Mesenchymal stem cell (in vitro differentiated cells and primary cell): ENCODE data around the gene SLC15A1.

Experiments used
- DNase-seq: peaks from one replicate; pipeline ENCODE4 v3.0.0-alpha.2; 2013
- H2AFZ ChIP-seq: one replicate; pipeline ENCODE4 v1.6.1; 2013; ENCODE audit warnings: low read depth, mild to moderate bottlenecking, control low read depth, inconsistent platforms, low read length, moderate library complexity
- H2AK5ac ChIP-seq: 2 replicates; pipeline ENCODE4 v1.6.1; 2013; ENCODE audit warnings: low read length, moderate library complexity, mild to moderate bottlenecking, inconsistent platforms; ENCODE audit not compliant: severe bottlenecking
- H2BK120ac ChIP-seq: one replicate; pipeline ENCODE4 v1.6.1; 2013; ENCODE audit warnings: low read depth, mild to moderate bottlenecking, inconsistent platforms, low read length, moderate library complexity
- H2BK12ac ChIP-seq, 2 experiments: one replicate each; pipeline ENCODE4 v1.6.1; 2013; ENCODE audit warnings: inconsistent platforms in 2 of 2, low read length in 2 of 2, mild to moderate bottlenecking in 2 of 2, moderate library complexity in 2 of 2, control low read depth in 1 of 2
- H2BK15ac ChIP-seq: one replicate; pipeline ENCODE4 v1.6.1; 2013; ENCODE audit warnings: mild to moderate bottlenecking, low read depth, inconsistent platforms; ENCODE audit not compliant: poor library complexity, severe bottlenecking
- H2BK5ac ChIP-seq: 2 replicates; pipeline ENCODE4 v1.6.1; 2013; ENCODE audit warnings: low read depth, mild to moderate bottlenecking, low read length, control low read depth, inconsistent platforms; ENCODE audit not compliant: poor library complexity, severe bottlenecking
- H3K14ac ChIP-seq, 2 experiments: one replicate each; pipeline ENCODE4 v1.6.1; 2013; ENCODE audit warnings: inconsistent platforms in 2 of 2, low read length in 2 of 2, control low read depth in 1 of 2, mild to moderate bottlenecking in 1 of 2, moderate library complexity in 1 of 2
- H3K18ac ChIP-seq, 2 experiments: one replicate each; pipeline ENCODE4 v1.6.1; 2013; ENCODE audit warnings: inconsistent platforms in 2 of 2, low read length in 2 of 2, control low read depth in 1 of 2, low read depth in 1 of 2, mild to moderate bottlenecking in 1 of 2
- H3K23ac ChIP-seq, 2 experiments: one replicate each; pipeline ENCODE4 v1.6.1; 2013; ENCODE audit warnings: inconsistent platforms in 2 of 2, low read length in 2 of 2, mild to moderate bottlenecking in 2 of 2, moderate library complexity in 2 of 2, control low read depth in 1 of 2
- H3K27ac ChIP-seq: 2 replicates; pipeline ENCODE4 v1.5.1; 2013; ENCODE audit warnings: mild to moderate bottlenecking, moderate library complexity, low read length, control low read depth, inconsistent platforms; ENCODE audit not compliant: poor library complexity, severe bottlenecking
- H3K27me3 ChIP-seq, 2 experiments: 2 replicates each; pipeline versions ENCODE4 v1.6.1 to v1.7.0; 2013; ENCODE audit warnings: low read length in 2 of 2, mild to moderate bottlenecking in 2 of 2, moderate library complexity in 2 of 2, control low read depth in 1 of 2, inconsistent platforms in 1 of 2; ENCODE audit not compliant: control insufficient read depth in 1 of 2, insufficient read depth in 1 of 2
- H3K36me3 ChIP-seq, 2 experiments: 2 replicates each; pipeline versions ENCODE4 v1.6.1 to v1.7.0; 2013; ENCODE audit warnings: low read length in 2 of 2, control low read depth in 1 of 2, inconsistent platforms in 1 of 2, low read depth in 1 of 2, mild to moderate bottlenecking in 1 of 2; ENCODE audit not compliant: insufficient read depth in 2 of 2, control insufficient read depth in 1 of 2
- H3K4ac ChIP-seq, 2 experiments: one replicate each; pipeline ENCODE4 v1.6.1; 2013; ENCODE audit warnings: inconsistent platforms in 2 of 2, low read length in 2 of 2, mild to moderate bottlenecking in 2 of 2, moderate library complexity in 2 of 2, control low read depth in 1 of 2, low read depth in 1 of 2
- H3K4me1 ChIP-seq: 2 replicates; pipeline ENCODE4 v1.6.1; 2013; ENCODE audit warnings: low read depth, low read length, control low read depth; ENCODE audit not compliant: control insufficient read depth, insufficient read depth
- H3K4me2 ChIP-seq: 2 replicates; pipeline ENCODE4 v1.6.1; 2013; ENCODE audit warnings: low read length, mild to moderate bottlenecking, inconsistent platforms; ENCODE audit not compliant: poor library complexity, severe bottlenecking
- H3K4me3 ChIP-seq, 2 experiments: 2 replicates each; pipeline versions ENCODE4 v1.5.1 to v1.7.0; 2013; ENCODE audit warnings: low read length in 2 of 2, mild to moderate bottlenecking in 2 of 2, control low read depth in 1 of 2, low read depth in 1 of 2; ENCODE audit not compliant: insufficient read depth in 1 of 2
- H3K79me1 ChIP-seq: replicated peaks from 2 replicates; pipeline ENCODE4 v1.6.1; 2013; ENCODE audit warnings: mild to moderate bottlenecking, control low read depth, low read length, inconsistent platforms; ENCODE audit not compliant: poor library complexity, severe bottlenecking
- H3K9ac ChIP-seq: 2 replicates; pipeline ENCODE4 v1.7.0; 2013; ENCODE audit warnings: mild to moderate bottlenecking, low read length, moderate library complexity
- H3K9me3 ChIP-seq: 2 replicates; pipeline ENCODE4 v1.7.0; 2013; ENCODE audit warnings: mild to moderate bottlenecking, low read length; ENCODE audit not compliant: control insufficient read depth
- H4K8ac ChIP-seq: one replicate; pipeline ENCODE4 v1.6.1; 2013; ENCODE audit warnings: inconsistent platforms, mild to moderate bottlenecking, low read length, moderate library complexity
- H4K91ac ChIP-seq: one replicate; pipeline ENCODE4 v1.6.1; 2013; ENCODE audit warnings: mild to moderate bottlenecking, low read length, inconsistent platforms
- WGBS: methylation state at CpG from one replicate; pipeline ENCODE4 v1.1.7; 2013; ENCODE audit warnings: mixed read lengths; 5-methylcytosine and 5-hydroxymethylcytosine counted together

The SLC15A1 gene

DNA sequence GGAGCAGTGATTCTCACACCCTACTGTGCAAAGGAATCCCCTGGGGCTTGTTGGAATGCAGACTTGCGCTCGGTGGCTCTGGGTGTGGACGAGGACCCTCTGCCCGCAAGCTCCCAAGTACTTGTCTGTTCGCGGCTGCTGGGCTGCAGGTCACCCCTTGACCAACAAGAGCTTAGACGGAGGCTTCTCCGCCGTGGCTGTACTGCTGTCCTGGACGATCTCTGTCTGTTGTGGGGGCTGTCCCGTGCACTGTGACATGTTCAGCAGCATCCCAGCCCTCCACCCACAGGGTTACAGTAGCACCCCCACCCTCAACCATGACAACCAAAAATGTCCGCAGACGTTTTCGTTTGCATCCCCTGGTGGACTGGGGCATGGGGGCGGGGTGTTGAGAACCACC is 22.9 kb upstream of the SLC15A1 start:
- Histone ChIP-seq H3K4ac (no peak overlapping the region), H2AFZ (no peak overlapping the region), H2BK12ac (no peak overlapping the region), H3K4me3 (no peak overlapping the region), H3K23ac (no peak overlapping the region), H3K9ac (no peak overlapping the region), H4K8ac (no peak overlapping the region), H4K91ac (no peak overlapping the region), H3K36me3 (peaks cover 0 to 3% of the 10 kb centered on the region in 2 experiments), H3K14ac (no peak overlapping the region), H3K27me3 (peaks cover 0 to 20% of the 10 kb centered on the region in 2 experiments), H2BK5ac (no peak overlapping the region), H3K9me3 (no peaks in the 10 kb centered on the region), H2BK15ac (no peak overlapping the region), H3K18ac (no peak overlapping the region), H2AK5ac (peak overlapping the region; percentile 78), H3K4me1 (peaks cover 22% of the 10 kb centered on the region), H3K79me1 (no peaks in the 10 kb centered on the region), H2BK120ac (no peak overlapping the region), H3K4me2 (no peak overlapping the region), H3K27ac (no peak overlapping the region)
- 88% methylated on average over 15 of the region's 15 CpGs for WGBS
- no peak for DNase-seq

GRCh38 chr13:98774776-98775175 is 22.3 kb upstream of the SLC15A1 start:
- H3K18ac ChIP-seq: no peak overlapping the region
- no peak overlapping the region for H3K4me3 ChIP-seq
- H3K36me3 ChIP-seq: peaks cover 0 to 3% of the 10 kb centered on the region in 2 experiments
- H3K27ac ChIP-seq: no peak overlapping the region
- DNase-seq: no peak
- no peak overlapping the region for H3K14ac ChIP-seq
- H2AFZ ChIP-seq: no peak overlapping the region
- H4K91ac ChIP-seq: no peak overlapping the region
- peaks cover 0 to 20% of the 10 kb centered on the region in 2 experiments for H3K27me3 ChIP-seq
- no peaks in the 10 kb centered on the region for H3K79me1 ChIP-seq
- H3K4ac ChIP-seq: no peak overlapping the region
- no peak overlapping the region for H3K23ac ChIP-seq
- no peak overlapping the region for H3K4me2 ChIP-seq
- H2BK120ac ChIP-seq: no peak overlapping the region
- no peak overlapping the region for H4K8ac ChIP-seq
- H3K9ac ChIP-seq: no peak overlapping the region
- H2BK15ac ChIP-seq: no peak overlapping the region
- WGBS: 97% methylated on average over 8 of the region's 9 CpGs
- no peak overlapping the region for H2BK12ac ChIP-seq
- H2BK5ac ChIP-seq: no peak overlapping the region
- peak overlapping the region; percentile 20 for H2AK5ac ChIP-seq
- peaks cover 22% of the 10 kb centered on the region for H3K4me1 ChIP-seq
- H3K9me3 ChIP-seq: no peaks in the 10 kb centered on the region

GRCh38 chr13:98773921-98774320 is 21.4 kb upstream of the SLC15A1 start:
- Histone ChIP-seq H3K9me3 (no peaks in the 10 kb centered on the region), H2BK15ac (no peak overlapping the region)
- 96% methylated on average over 20 of the region's 20 CpGs for WGBS

DNA sequence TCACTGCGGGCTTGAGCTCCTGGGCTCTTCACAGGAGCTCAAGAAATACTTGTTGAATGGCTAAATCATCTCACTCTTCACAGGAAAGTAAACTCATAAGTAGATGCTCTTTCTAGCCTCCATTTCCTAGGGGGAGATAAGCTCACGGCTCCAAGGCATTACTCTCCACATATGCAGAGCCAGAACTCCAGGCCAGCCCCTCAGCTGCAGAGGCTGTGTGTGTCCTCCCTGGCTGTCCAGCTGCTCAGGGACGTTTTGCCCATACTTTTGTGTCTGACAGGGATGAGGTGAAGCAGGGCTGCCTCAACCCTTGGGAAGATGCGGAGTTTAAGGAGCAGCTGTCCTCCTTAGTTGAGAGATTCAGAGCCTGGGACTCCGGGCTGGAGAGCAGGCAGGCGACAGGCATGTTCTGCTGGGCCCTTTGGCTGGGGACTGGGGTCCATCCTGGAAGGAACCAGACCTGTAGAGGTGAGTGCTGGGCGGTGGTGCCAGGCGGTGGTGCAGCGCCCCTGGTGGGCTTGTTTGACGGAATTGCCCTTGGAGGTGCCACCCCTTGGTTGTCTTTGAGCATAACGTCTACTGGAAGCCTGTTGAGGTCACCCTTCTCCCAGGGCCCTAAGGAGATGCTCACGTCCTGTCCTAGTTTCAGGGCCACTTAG is 20.5 kb upstream of the SLC15A1 start:
- Histone ChIP-seq H2AK5ac (peak overlapping the region; percentile 83), H3K9ac (no peak overlapping the region), H3K79me1 (no peaks in the 10 kb centered on the region), H2BK15ac (no peak overlapping the region), H3K14ac (no peak overlapping the region), H4K8ac (no peak overlapping the region), H3K27me3 (peaks cover 0 to 17% of the 10 kb centered on the region in 2 experiments), H3K9me3 (no peaks in the 10 kb centered on the region), H3K18ac (no peak overlapping the region), H2AFZ (no peak overlapping the region), H3K36me3 (peaks cover 0 to 3% of the 10 kb centered on the region in 2 experiments), H3K4me2 (no peak overlapping the region), H3K4me1 (peaks cover 22% of the 10 kb centered on the region), H3K23ac (no peak overlapping the region), H3K27ac (no peak overlapping the region), H4K91ac (no peak overlapping the region), H2BK5ac (no peak overlapping the region), H2BK12ac (no peak overlapping the region), H2BK120ac (no peak overlapping the region), H3K4ac (no peak overlapping the region), H3K4me3 (no peak overlapping the region)
- 67% methylated on average over 12 of the region's 12 CpGs for WGBS
- no peak for DNase-seq

More at GRCh38 chr13:98773921-98774320, 21.4 kb upstream of the SLC15A1 start:
- no peak overlapping the region for H3K9ac ChIP-seq
- no peak overlapping the region for H3K4me3 ChIP-seq
- H3K23ac ChIP-seq: no peak overlapping the region
- H3K4me2 ChIP-seq: no peak overlapping the region
- no peak overlapping the region for H2AK5ac ChIP-seq
- no peak overlapping the region for H2BK120ac ChIP-seq
- H3K79me1 ChIP-seq: no peaks in the 10 kb centered on the region
- H3K36me3 ChIP-seq: peaks cover 0 to 3% of the 10 kb centered on the region in 2 experiments
- H3K4ac ChIP-seq: no peak overlapping the region
- no peak overlapping the region for H2BK5ac ChIP-seq
- H2AFZ ChIP-seq: no peak overlapping the region
- H4K8ac ChIP-seq: no peak overlapping the region
- peaks cover 22% of the 10 kb centered on the region for H3K4me1 ChIP-seq
- no peak overlapping the region for H3K18ac ChIP-seq
- no peak overlapping the region for H4K91ac ChIP-seq
- no peak overlapping the region for H2BK12ac ChIP-seq
- no peak overlapping the region for H3K14ac ChIP-seq
- no peak overlapping the region for H3K27ac ChIP-seq
- H3K27me3 ChIP-seq: peaks cover 0 to 18% of the 10 kb centered on the region in 2 experiments
- DNase-seq: no peak
